ENCODE results near the gene TCF12.

Gene TCF12

GRCh38 chr15:57307527-57308169, 389.2 kb downstream of the TCF12 start:
- no peaks in the 10 kb centered on the region for H3K9me3 Mint-ChIP-seq
- no peak overlapping the region for H3K27ac Mint-ChIP-seq
- H3K4me3 Mint-ChIP-seq, result no peak overlapping the region
- DNase-seq, result no peak
- peaks cover 16% of the 10 kb centered on the region for H3K27me3 Mint-ChIP-seq
- H3K4me1 Mint-ChIP-seq (ENCODE audit: low read depth), result peaks cover 6% of the 10 kb centered on the region
- no peaks in the 10 kb centered on the region for H3K36me3 Mint-ChIP-seq (ENCODE audit: low read depth)

- no peak for DNase-seq
- Mint-ChIP-seq H3K4me3 (no peak overlapping the region), H3K36me3 (ENCODE audit: low read depth) (no peaks in the 10 kb centered on the region), H3K27me3 (peaks cover 16% of the 10 kb centered on the region), H3K9me3 (no peaks in the 10 kb centered on the region), H3K27ac (no peak overlapping the region), H3K4me1 (ENCODE audit: low read depth) (peaks cover 6% of the 10 kb centered on the region)
These were observed 389.7 kb downstream of the TCF12 start for GRCh38 chr15:57308170-57308545.

- H3K4me1 Mint-ChIP-seq (ENCODE audit: low read depth), result peaks cover 6% of the 10 kb centered on the region
- no peak overlapping the region for H3K4me3 Mint-ChIP-seq
- no peaks in the 10 kb centered on the region for H3K9me3 Mint-ChIP-seq
- DNase-seq, result no peak
- H3K27me3 Mint-ChIP-seq, result peaks cover 16% of the 10 kb centered on the region
- H3K27ac Mint-ChIP-seq, result no peak overlapping the region
- no peaks in the 10 kb centered on the region for H3K36me3 Mint-ChIP-seq (ENCODE audit: low read depth)
These were observed 391.7 kb downstream of the TCF12 start for GRCh38 chr15:57309856-57310760.

GRCh38 chr15:57310876-57311275, 392.4 kb downstream of the TCF12 start:
- H3K9me3 Mint-ChIP-seq, result no peaks in the 10 kb centered on the region
- H3K27me3 Mint-ChIP-seq, result peaks cover 14% of the 10 kb centered on the region
- H3K27ac Mint-ChIP-seq, result no peak overlapping the region
- peaks cover 6% of the 10 kb centered on the region for H3K4me1 Mint-ChIP-seq (ENCODE audit: low read depth)
- H3K4me3 Mint-ChIP-seq, result no peak overlapping the region
- no peaks in the 10 kb centered on the region for H3K36me3 Mint-ChIP-seq (ENCODE audit: low read depth)
- DNase-seq, result no peak

- peaks cover 8% of the 10 kb centered on the region for H3K27me3 Mint-ChIP-seq
- no peaks in the 10 kb centered on the region for H3K9me3 Mint-ChIP-seq
- H3K27ac Mint-ChIP-seq, result no peak overlapping the region
- H3K36me3 Mint-ChIP-seq (ENCODE audit: low read depth), result no peaks in the 10 kb centered on the region
- H3K4me1 Mint-ChIP-seq (ENCODE audit: low read depth), result no peaks in the 10 kb centered on the region
- no peak overlapping the region for H3K4me3 Mint-ChIP-seq
- DNase-seq, result no peak
These were observed 393.5 kb downstream of the TCF12 start for GRCh38 chr15:57312006-57312317.

- no peak overlapping the region for H3K27ac Mint-ChIP-seq
- DNase-seq, result no peak
- peaks cover 6% of the 10 kb centered on the region for H3K27me3 Mint-ChIP-seq
- no peaks in the 10 kb centered on the region for H3K9me3 Mint-ChIP-seq
- H3K36me3 Mint-ChIP-seq (ENCODE audit: low read depth), result no peaks in the 10 kb centered on the region
- H3K4me1 Mint-ChIP-seq (ENCODE audit: low read depth), result no peaks in the 10 kb centered on the region
- no peak overlapping the region for H3K4me3 Mint-ChIP-seq
These were observed 394.1 kb downstream of the TCF12 start for GRCh38 chr15:57312318-57313133.

- Mint-ChIP-seq H3K36me3 (ENCODE audit: low read depth) (no peaks in the 10 kb centered on the region), H3K4me1 (ENCODE audit: low read depth) (no peaks in the 10 kb centered on the region), H3K9me3 (no peaks in the 10 kb centered on the region), H3K27me3 (peaks cover 6% of the 10 kb centered on the region), H3K4me3 (no peak overlapping the region), H3K27ac (no peak overlapping the region)
- no peak for DNase-seq
These were observed 394.7 kb downstream of the TCF12 start for GRCh38 chr15:57313134-57313483.

- Mint-ChIP-seq H3K4me3 (no peak overlapping the region), H3K36me3 (ENCODE audit: low read depth) (no peaks in the 10 kb centered on the region), H3K27me3 (peaks cover 6% of the 10 kb centered on the region), H3K9me3 (no peaks in the 10 kb centered on the region), H3K4me1 (ENCODE audit: low read depth) (no peaks in the 10 kb centered on the region), H3K27ac (no peak overlapping the region)
- DNase-seq, result no peak
These were observed 395.8 kb downstream of the TCF12 start for GRCh38 chr15:57314221-57314620.

- peaks cover 2% of the 10 kb centered on the region for H3K27me3 Mint-ChIP-seq
- no peak overlapping the region for H3K4me3 Mint-ChIP-seq
- no peaks in the 10 kb centered on the region for H3K4me1 Mint-ChIP-seq (ENCODE audit: low read depth)
- no peak for DNase-seq
- H3K9me3 Mint-ChIP-seq, result no peaks in the 10 kb centered on the region
- no peaks in the 10 kb centered on the region for H3K36me3 Mint-ChIP-seq (ENCODE audit: low read depth)
- H3K27ac Mint-ChIP-seq, result no peak overlapping the region
These were observed 398.0 kb downstream of the TCF12 start for GRCh38 chr15:57316451-57316850.

- Mint-ChIP-seq H3K4me1 (ENCODE audit: low read depth) (no peaks in the 10 kb centered on the region), H3K4me3 (no peak overlapping the region), H3K9me3 (no peaks in the 10 kb centered on the region), H3K36me3 (ENCODE audit: low read depth) (no peaks in the 10 kb centered on the region), H3K27me3 (no peaks in the 10 kb centered on the region), H3K27ac (no peak overlapping the region)
- DNase-seq, result no peak
These were observed 400.9 kb downstream of the TCF12 start for GRCh38 chr15:57319226-57319918.

- H3K9me3 Mint-ChIP-seq, result no peaks in the 10 kb centered on the region
- H3K4me3 Mint-ChIP-seq, result no peak overlapping the region
- no peak overlapping the region for H3K27ac Mint-ChIP-seq
- no peak for DNase-seq
- H3K27me3 Mint-ChIP-seq, result no peaks in the 10 kb centered on the region
- H3K36me3 Mint-ChIP-seq (ENCODE audit: low read depth), result no peaks in the 10 kb centered on the region
- H3K4me1 Mint-ChIP-seq (ENCODE audit: low read depth), result peaks cover 1% of the 10 kb centered on the region
These were observed 401.6 kb downstream of the TCF12 start for GRCh38 chr15:57319919-57320560.

GRCh38 chr15:57320631-57321220, 402.3 kb downstream of the TCF12 start:
- Mint-ChIP-seq H3K4me3 (no peak overlapping the region), H3K27ac (no peak overlapping the region), H3K9me3 (no peaks in the 10 kb centered on the region), H3K36me3 (ENCODE audit: low read depth) (no peaks in the 10 kb centered on the region), H3K27me3 (no peaks in the 10 kb centered on the region), H3K4me1 (ENCODE audit: low read depth) (peaks cover 1% of the 10 kb centered on the region)
- DNase-seq, result no peak

- DNase-seq, result no peak
- H3K27ac Mint-ChIP-seq, result no peak overlapping the region
- no peak overlapping the region for H3K4me3 Mint-ChIP-seq
- H3K27me3 Mint-ChIP-seq, result no peaks in the 10 kb centered on the region
- H3K36me3 Mint-ChIP-seq (ENCODE audit: low read depth), result no peaks in the 10 kb centered on the region
- H3K9me3 Mint-ChIP-seq, result no peaks in the 10 kb centered on the region
- H3K4me1 Mint-ChIP-seq (ENCODE audit: low read depth), result peaks cover 1% of the 10 kb centered on the region
These were observed 403.0 kb downstream of the TCF12 start for GRCh38 chr15:57321485-57321884.
